Dermis blood vessel endothelial cell (primary cell): ENCODE results near the gene LRP6. TPM values are rescaled to one million over a fixed set of nuclear protein-coding genes. Genes with fewer than 3 reads are reported as not detected.
"Not testable (repeated sequence)": the region's sequence is repeated elsewhere in the genome, so short reads cannot be mapped to it uniquely, and the experiment has no call there.

Source experiments
- DNase-seq: peaks from one replicate; pipeline ENCODE4 v3.0.0; 2010
- total RNA-seq: library from RNA; depleted of rRNA; stranded (reverse); fragments of >200 nt; gene quantifications from 2 replicates; pipeline ENCODE4 v1.2.3, GENCODE V29; 2014

LRP6 gene
- total RNA-seq, 1 donor from 2014 or later = 57.2 TPM

DNA sequence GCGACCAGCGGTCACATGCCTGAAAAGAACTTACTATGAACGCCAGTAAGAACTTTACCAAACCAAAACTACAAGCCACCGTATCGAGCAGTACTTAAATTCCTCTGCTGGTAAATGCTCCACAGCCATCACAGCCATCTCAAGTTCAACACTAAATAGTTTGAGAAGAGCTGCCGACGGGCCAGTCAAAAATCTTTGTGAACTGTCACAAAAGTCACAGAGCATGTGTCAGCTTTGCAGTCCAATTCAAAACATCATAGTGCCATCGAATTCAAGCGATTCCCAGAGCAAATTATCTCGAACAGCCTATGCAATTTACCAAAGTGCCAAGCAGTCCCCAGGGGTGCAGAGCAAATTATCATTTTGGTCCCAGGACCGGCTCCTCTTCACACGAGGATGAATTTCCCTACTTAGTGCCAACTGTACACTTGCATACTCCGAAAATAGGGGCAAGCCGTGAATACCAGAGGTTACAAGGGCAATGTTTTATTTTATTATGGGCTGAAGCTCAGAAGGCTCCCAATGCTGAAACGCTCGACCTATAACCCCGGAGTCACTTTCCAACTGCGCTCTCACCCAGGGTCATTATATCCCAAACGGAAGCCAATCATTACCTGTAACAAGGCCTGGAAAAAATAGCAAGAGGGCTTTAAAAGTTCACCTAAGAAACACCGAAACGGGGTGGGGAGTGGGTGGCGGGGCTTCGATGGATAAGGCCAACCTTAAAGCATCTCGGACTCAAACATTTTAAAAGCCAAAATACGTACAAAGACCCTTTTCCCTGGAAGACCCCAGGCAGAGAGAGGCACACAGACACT, 1.1 kb downstream of the LRP6 start:
- peak; percentile 51 for DNase-seq

- no peak for DNase-seq
These were observed 1.8 kb downstream of the LRP6 start for GRCh38 chr12:12265035-12265434.

- no peak for DNase-seq
These were observed 2.9 kb downstream of the LRP6 start for GRCh38 chr12:12263909-12264308.

DNA sequence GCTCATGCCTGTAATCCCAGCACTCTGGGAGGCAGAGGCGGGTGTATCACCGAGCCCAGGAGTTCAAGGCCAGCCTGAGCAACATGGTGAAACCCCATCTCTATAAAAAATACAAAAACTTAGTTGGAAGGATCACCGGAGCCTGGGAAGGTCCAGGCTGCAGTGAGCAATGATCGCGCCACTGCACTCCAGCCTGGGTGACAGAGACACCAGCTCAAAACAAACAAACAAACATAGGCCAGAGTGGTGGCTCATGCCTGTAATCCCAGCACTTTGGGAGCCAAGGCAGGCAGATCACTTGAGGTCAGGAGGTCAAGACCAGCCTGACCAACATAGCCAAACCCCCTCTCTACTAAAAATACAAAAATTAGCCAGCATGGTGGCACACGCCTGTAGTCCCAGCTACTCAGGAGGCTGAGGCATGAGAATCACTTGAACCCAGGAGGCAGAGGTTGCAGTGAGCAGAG, 10.5 kb downstream of the LRP6 start:
- DNase-seq = not testable (repeated sequence)

DNA sequence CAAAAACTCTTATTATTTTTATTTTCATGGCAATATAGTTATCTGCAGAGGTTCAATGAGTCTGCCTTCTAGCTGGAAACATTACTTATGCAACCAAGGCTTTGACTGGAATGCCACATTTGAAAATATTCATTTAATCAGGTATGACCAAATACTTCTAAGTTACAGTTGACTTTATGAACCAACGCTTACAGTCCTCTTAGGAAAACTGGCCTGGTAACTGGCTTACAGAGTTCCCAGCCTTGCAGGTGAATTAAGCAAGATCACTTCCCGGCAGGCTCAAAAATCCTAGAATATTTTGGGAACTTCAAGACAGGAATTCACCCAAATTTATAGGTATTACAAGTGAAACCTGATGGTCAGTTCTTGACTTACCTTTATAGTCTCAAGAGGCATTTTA, 12.3 kb downstream of the LRP6 start:
- no peak for DNase-seq

GRCh38 chr12:12249216-12250050, 17.4 kb downstream of the LRP6 start:
- DNase-seq = no peak

- DNase-seq = no peak
These were observed 19.3 kb downstream of the LRP6 start for GRCh38 chr12:12247584-12247983.

GRCh38 chr12:12244341-12244740, 22.5 kb downstream of the LRP6 start:
- no peak for DNase-seq

- peak; percentile 57 for DNase-seq
These were observed 26.0 kb downstream of the LRP6 start for GRCh38 chr12:12240662-12241340.

GRCh38 chr12:12239127-12239526, 27.7 kb downstream of the LRP6 start:
- DNase-seq = peak; percentile 63

DNA sequence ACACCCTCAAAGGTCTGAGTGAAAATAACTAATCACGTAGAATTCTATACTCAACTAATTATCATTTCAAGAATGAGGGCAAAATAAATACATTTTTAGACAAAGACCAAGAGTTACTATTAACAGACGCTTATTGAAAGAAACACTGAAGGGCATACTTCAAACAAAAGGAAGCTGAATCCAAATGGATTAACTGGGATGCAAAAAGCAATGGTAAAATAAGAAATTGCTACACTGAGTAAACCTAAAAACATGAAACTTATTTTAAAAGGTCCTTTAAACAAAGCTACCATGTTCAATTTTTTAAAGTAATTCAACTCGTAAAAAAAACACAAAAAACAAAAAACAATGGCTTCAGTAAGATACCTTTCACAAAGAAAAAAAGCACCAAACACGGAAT, 28.2 kb downstream of the LRP6 start:
- no peak for DNase-seq

GRCh38 chr12:12236896-12237295, 29.9 kb downstream of the LRP6 start:
- DNase-seq = no peak

GRCh38 chr12:12230275-12230674, 36.6 kb downstream of the LRP6 start:
- no peak for DNase-seq

DNA sequence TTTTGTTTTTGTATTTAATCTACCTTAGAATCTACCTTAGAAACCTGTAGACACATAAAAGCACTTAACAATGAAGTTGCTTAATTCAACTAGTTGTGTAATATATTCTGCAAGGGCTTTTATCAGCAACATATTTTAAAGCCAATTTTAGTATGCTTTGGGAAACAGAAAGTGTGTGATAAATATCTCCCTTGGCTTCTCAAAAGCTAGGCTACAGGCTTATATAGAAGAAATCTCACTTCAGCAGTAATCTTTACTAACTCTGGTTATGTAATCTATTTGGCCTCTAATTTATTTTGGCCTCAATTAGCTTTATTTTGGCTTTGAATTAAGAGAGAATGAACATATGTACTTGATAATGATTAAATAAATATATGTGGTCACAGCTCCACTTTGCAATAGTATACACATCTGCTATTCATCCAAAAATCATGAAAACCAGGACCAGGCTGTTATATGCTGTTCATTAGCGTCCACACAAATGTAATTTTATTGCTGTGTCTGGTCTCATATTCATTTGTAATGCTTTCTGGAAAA, 37.2 kb downstream of the LRP6 start:
- no peak for DNase-seq

DNA sequence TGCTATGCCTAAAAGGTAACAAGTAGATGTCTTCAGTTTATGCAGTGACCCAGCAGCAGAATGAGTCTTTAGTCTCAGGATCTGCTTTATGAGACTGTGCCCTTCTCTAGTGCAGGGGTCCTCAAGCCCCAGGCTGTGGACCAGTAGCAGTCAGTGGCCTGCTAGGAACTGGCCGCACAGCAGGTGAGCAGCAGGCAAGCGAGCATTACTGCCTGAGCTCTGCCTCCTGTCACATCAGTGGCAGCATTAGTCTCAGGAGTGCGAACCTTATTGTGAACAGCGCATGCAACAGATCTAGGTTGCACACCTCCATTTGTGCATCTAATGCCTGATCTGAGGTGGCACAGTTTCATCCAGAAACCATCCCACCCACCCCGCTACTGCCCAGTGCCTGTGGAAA, 38.4 kb downstream of the LRP6 start:
- DNase-seq = no peak

GRCh38 chr12:12226187-12226586, 40.7 kb downstream of the LRP6 start:
- DNase-seq = no peak

- no peak for DNase-seq
These were observed 42.5 kb downstream of the LRP6 start for GRCh38 chr12:12224240-12224940.

GRCh38 chr12:12221560-12221959, 45.3 kb downstream of the LRP6 start:
- no peak for DNase-seq

GRCh38 chr12:12219664-12220063, 47.2 kb downstream of the LRP6 start:
- no peak for DNase-seq

- no peak for DNase-seq
These were observed 49.9 kb downstream of the LRP6 start for GRCh38 chr12:12217018-12217359.

- DNase-seq = no peak
These were observed 50.4 kb downstream of the LRP6 start for GRCh38 chr12:12216349-12217017.

DNA sequence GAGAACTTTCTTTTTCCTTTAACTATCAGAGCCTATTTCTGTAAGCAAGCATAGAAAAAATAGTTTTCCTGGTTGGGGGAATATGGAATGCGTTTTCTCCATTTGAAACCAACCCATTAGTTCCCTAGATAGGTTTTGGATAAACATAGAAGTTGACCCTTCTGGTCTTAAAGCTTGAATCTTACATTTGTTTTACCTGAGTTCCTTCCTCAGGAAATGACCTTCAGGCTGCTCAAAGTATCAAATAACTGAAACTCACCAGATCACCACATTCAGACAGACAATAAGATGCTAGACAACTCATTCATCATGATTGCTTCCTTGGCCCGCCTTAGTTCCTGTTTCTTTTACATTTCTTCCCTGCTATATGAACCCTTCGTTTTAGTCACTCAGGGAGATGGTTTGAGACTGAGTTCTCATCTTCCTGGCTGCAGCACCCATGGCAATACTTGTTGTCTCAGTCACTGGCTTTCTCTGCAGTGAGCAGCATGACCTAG, 52.2 kb downstream of the LRP6 start:
- peak; percentile 35 for DNase-seq
